HEK293T (cell line): ENCODE results near the gene RAD51B.

Source experiments
- ARNT ChIP-seq: fragments of 450-650 bp; IDR thresholded peaks from 2 replicates; pipeline ENCODE4 v1.6.1; 2017; ENCODE audit warnings: mild to moderate bottlenecking
- BHLHE40 ChIP-seq: fragments of 450-650 bp; IDR thresholded peaks from 2 replicates; pipeline ENCODE4 v1.6.1; 2016; ENCODE audit warnings: mild to moderate bottlenecking, moderate library complexity, borderline replicate concordance
- FOXK2 ChIP-seq: fragments of 450-650 bp; IDR thresholded peaks from 2 replicates; pipeline ENCODE4 v1.6.1; 2016; ENCODE audit warnings: mild to moderate bottlenecking
- SUZ12 ChIP-seq: fragments of 450-650 bp; IDR thresholded peaks from 2 replicates; pipeline ENCODE4 v1.6.1; 2016; ENCODE audit warnings: mild to moderate bottlenecking
- TARDBP ChIP-seq: fragments of 450-650 bp; IDR thresholded peaks from 2 replicates; pipeline ENCODE4 v1.6.1; 2016

DNA sequence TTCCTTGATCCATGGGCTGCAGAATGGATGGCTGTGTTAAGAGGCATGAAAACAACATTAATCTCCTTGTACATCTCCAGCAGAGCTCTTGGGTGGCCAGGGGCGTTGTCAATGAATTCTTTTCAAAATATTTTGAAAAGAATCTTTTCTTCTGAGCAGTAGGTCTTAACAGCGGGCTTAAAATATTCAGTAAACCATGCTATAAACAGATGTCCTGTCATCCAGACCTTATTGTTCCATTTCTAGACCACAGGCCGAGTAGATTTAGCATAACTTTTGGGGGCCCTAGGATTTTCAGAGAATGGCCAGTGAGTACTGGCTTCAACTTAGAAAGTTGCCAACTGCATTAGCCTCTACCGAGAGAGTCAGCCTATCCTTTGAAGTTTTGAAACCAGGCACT lies 130.2 kb downstream of the RAD51B start:
- TF ChIP-seq SUZ12 (no peak), FOXK2 (no peak), TARDBP (no peak), BHLHE40 (no peak), ARNT (no peak)
